Measurements from ENCODE around the gene CHST15. TPM values are rescaled to one million over a fixed set of nuclear protein-coding genes. Genes with fewer than 3 reads are reported as not detected.

The CHST15 gene
- total and polyA plus RNA-seq, 2 of the 8 experiments (the other 6 are each of a cell fraction or from before 2014, with no cell fraction given) = 8.8 to 9.1 TPM

GRCh38 chr10:124100124-124100523 is 6.7 kb upstream of the CHST15 start (continued):
- TF ChIP-seq CHD7 (IDR thresholded peaks at IDR 0.05; ENCODE audit: insufficient replicate concordance, low read length) = no peak
- TF ChIP-seq TAF1 (IDR thresholded peaks at IDR 0.05; ENCODE audit: low read depth, low read length) = no peak
- no peak for TF ChIP-seq POU5F1 (IDR thresholded peaks at IDR 0.05; ENCODE audit: low read depth, low read length)
- TF ChIP-seq ATF2 (IDR thresholded peaks at IDR 0.05; ENCODE audit: low read length) = no peak
- TF ChIP-seq NANOG (IDR thresholded peaks at IDR 0.05; ENCODE audit: insufficient read depth, low read depth, low read length, poor library complexity, severe bottlenecking) = no peak
- TF ChIP-seq RNF2 (IDR thresholded peaks at IDR 0.05; ENCODE audit: borderline replicate concordance, low read depth, low read length, missing control alignments, poor library complexity, severe bottlenecking) = no peak
- no peak for TF ChIP-seq SAP30 (IDR thresholded peaks at IDR 0.05; ENCODE audit: insufficient read depth, insufficient replicate concordance, low read length)
- no peak for TF ChIP-seq EGR1 (IDR thresholded peaks at IDR 0.05; ENCODE audit: borderline replicate concordance, low read depth, low read length)
- no peak for TF ChIP-seq ZNF274 (IDR thresholded peaks at IDR 0.05; ENCODE audit: borderline replicate concordance, extremely low read depth, low read length)
